Stimulated activated CD8-positive, alpha-beta memory T cell treated with anti-CD3 and anti-CD28 coated beads, Interleukin-2, amount 100 ng/mL, for 1 hour (primary cell): ENCODE measurements around the gene OXSR1.
"Not testable (repeated sequence)": the region's sequence is repeated elsewhere in the genome, so short reads cannot be mapped to it uniquely, and the experiment has no call there.

ENCODE experiments used
- DNase-seq, 2 donors: peaks; one replicate each; pipeline ENCODE4 v3.0.0-alpha.2; 2020; ENCODE audit warnings: low read depth in 2 of 2

The OXSR1 gene

DNA sequence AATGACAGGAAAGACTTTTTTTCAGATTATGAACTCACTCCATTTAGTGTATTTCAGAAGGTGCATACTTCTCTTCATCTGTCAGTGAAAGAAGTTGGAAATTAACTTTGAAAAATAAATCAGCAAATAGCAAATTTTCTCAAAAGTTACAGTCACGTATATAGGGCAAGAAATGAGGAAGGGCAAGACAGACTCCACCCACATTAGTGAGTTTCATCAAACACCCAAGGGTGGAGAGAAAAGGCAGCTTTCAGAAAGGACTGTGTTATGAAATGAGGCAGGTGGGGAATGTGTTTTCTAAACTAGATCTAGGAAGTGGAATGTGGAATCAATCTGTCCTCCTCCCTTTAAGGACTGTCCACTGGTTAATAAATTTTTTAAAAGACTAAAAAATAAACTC lies 103.2 kb downstream of the OXSR1 start:
- DNase-seq: no peak

GRCh38 chr3:38270606-38271005 lies 105.3 kb downstream of the OXSR1 start:
- no peak for DNase-seq

DNA sequence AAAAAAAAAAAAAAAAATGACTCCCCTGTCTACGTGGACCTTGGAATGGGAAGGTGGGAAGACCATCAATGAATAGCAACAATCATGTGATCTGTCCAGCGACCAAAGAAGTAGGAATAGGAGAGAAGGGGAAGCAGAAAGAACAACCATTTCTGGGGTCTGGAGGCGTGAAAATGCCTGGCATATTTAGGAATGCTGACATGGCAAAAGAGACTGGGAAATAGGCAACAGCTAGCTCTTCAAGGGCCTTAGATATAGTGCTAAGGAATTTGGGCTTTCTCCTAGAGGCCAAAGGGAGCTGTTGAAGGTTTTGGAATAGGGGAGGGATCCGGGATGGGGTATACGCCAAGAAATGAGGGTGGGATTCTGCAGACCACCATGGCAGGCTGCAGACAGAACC lies 106.2 kb downstream of the OXSR1 start:
- DNase-seq: no peak

GRCh38 chr3:38274864-38275649 lies 109.7 kb downstream of the OXSR1 start:
- no peak for DNase-seq

DNA sequence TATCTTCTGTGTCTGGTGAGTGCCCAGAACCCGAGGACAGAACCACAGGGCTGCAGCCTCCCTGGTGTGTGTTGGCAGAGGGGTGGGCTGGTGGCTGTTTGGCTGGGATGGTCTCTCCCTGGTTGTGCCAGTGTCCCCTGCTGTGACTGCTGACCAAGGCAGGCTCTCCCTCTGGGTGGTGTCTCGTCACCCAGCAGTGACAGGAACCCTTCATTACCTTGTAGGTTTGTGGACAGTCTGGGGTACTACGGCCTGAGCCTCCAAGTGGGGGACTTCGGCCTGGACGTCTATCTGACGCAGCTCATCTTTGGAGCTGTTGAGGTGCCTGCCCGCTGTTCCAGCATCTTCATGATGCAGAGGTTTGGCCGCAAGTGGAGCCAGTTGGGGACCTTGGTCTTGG lies 110.3 kb downstream of the OXSR1 start:
- no peak for DNase-seq

DNA sequence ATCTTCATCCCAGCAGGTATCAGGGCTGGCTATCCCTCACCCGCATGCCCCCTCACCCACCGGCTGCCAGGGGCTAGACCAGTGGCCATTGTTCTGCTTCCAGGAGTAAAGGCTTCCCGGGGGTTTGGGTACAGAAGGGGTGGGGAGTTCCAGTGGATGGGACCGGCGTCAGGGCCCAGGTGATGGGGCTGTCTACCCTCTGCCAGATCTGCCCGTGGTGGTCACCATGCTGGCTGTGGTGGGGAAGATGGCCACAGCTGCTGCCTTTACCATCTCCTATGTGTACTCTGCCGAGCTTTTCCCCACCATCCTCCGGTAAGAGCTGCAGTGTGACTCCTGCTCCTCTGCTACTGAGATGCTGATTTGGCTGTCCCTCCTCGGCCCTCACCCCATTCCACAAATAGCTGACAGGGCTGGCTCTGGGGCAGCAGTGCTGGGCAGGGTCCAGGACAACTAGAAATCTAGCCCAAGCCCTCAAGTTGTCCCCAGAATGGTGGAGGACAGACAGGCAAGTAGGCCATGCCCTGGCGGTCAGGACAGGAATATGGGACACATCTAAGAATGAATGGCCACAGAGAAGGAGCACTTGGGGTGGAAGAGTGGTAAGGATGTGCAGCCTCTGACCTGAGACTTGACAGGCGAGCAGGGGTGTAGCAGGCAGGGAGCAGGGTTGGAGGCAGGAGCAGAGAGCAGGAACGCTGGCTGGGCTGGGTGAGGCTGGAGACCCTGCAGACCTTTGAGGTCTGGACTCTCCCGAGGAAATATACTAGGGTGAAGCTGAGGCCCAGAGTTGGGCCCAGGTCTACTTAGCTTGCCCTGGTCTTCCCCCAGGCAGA lies 111.0 kb downstream of the OXSR1 start:
- no peak for DNase-seq

- DNase-seq: no peak
These were observed 111.7 kb downstream of the OXSR1 start for GRCh38 chr3:38276917-38277630.

DNA sequence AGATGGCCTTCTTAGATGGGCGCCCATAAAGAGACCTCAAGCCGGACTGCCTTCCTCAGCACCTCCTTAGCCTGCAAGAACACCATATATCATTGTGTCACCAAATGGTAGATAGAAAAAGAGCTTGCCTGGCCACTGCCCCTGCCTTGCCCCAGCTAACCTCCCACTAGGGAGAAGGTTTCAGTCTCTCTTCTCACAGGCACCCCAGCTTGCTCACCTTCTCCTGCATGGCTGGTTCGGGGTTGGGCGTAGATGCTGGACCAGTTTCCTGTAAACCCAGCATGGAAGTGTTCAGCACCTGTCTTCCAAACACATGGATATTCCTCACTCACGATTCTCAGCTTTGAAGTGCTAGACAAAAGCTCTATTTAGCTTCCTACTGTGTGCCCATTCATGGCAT lies 113.5 kb downstream of the OXSR1 start:
- DNase-seq: no peak

DNA sequence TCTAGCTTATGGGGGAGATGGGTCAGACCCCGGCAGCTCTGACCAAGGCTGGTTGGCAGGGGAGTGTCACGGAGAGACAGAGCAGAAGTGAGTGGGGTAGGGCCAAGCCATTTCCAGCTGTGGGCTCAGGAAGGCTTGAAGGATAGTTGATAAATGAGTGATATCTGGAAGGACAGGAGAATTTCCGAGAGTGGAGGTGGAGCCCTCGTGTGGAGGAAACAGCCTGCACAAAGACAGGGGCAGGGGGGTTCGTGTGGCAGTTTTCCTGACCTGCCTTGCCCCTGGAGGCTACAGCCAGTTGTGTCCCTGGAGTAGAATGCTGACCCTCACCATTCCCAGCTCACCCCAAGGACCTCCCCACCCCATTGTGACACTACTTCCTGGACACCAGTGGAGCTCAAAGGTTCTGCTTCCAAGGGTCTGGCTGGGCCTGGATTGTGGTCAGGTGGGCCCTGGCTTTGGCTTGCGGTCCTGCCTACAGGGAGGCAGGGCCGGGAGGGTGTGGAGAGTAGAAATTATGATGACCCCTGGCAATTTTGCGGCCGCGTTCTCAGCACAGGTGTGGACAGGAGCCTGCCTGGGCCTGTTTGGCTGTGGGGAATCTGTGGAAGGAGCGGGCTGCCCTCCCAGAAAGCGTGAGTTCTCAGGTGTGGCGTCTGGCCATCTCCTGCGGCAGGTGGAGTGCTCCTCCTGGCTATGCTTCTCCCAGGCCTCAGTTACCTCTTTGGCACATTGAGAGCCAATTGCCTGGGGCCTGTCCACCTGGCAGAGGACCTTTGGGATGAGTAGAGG lies 116.8 kb downstream of the OXSR1 start, which contains the start of gene SLC22A14:
TSS of gene SLC22A14 (plus strand) at position 400 of the 792 bp plus-strand sequence. CDS start 23,733 bp downstream, outside the sequence.
- DNase-seq: no peak

GRCh38 chr3:38283810-38284755 lies 118.7 kb downstream of the OXSR1 start:
- DNase-seq: no peak

DNA sequence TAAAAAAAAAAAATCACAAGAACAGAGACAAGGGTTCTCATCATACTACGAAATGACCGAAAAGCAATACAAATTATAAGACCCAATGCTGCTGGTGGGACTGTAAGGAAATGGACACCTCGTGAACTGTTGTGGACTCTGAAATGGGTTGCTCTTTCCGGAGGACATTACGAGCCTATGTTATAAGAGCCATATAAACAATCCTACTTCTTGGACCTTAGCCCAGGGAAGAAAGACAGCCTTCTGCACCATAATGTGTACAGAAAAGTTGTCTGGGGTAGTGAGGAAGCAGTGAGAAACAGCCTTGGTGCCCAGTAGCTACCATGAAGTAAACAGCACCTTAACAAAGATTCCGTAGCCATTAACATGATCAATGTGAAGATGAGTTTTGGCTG lies 119.4 kb downstream of the OXSR1 start:
- DNase-seq: no peak

GRCh38 chr3:38289286-38290217 lies 124.2 kb downstream of the OXSR1 start:
- DNase-seq: not testable (repeated sequence)

GRCh38 chr3:38297053-38297452 lies 131.7 kb downstream of the OXSR1 start:
- not testable (repeated sequence) for DNase-seq

DNA sequence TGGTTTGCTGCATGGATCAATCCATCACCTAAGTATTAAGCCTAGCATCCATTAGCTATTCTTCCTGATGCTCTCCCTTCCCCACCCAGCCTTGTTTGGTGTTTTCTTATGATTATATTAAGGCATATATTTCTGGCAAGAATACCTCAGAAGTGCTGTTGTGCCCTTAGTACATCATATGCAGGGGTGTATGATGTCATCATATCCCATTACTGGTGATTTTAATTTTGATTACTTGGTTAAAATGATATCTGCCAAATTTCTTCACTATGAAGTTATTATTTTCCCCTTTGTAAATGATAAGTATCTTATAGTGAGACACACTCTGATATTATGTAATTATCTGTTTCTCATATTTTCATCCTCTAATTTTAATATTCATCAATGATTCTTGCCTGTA lies 132.2 kb downstream of the OXSR1 start:
- no peak for DNase-seq

DNA sequence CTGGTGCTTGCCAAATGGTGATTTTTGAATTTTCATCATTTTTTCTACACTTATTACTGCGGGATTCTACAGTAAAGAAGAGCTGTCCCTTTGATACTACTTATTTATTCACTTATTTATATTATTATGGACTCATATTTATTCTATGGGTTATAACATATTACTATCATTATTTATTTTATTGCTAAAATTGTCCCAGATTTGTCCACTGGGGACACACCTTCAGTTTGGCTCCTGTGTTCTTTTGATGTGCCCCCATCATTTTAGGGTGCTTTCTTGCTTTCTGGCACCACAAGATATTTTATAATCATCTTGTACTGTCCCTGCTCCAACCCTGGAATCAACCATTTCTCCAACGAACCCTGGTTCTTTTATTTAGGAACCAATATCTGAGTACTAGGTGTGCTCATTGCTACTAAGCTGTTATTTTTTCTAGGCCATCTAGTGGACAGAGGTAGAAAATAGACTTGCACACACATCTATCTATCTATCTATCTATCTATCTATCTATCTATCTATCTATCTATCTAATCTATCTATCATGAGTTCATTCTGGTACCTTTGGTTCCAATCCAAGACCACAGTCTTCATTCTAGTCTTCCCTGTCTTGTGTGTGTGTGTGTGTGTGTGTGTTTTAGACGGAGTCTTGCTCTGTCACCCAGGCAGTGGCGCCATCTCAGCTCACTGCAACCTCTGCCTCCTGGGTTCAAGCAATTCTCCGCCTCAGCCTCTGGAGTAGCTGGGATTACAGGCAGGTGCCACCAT lies 132.8 kb downstream of the OXSR1 start:
- no peak for DNase-seq
